ENCODE data around the gene AUTS2. TPM values are rescaled to one million over a fixed set of nuclear protein-coding genes. Genes with fewer than 3 reads are reported as not detected.

Gene AUTS2
- total and polyA plus RNA-seq, 2 of the 8 experiments (the other 6 are each of a cell fraction or from before 2014, with no cell fraction given): 25.9 to 101 TPM

DNA sequence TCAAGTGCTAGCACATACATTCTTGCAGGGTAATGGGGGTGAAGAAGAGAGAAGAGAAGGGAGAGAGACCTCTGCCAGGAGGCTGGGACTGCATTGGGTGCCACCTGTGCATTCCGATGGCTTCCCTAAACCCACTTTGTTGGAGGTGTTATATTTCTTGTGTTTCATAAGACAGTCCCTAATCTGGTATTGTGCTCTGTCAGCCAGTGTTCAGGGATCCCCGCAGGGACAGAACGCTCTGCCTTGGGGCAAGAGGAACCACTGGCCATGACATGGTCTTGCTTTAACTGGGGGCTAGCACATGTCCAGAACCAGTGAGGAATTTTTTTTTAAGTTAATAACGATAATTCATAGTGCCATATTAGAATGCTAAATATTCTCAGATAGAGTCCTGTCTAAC, 1168.4 kb downstream of the AUTS2 start:
- H2BK5ac ChIP-seq (ENCODE audit: low read depth, low read length): no peak overlapping the region
- H2BK120ac ChIP-seq (replicated peaks; ENCODE audit: low read depth, low read length): no peak overlapping the region
- H3K56ac ChIP-seq (replicated peaks; ENCODE audit: insufficient read length, low read depth, low read length): no peak overlapping the region
- H3K9me3 ChIP-seq (ENCODE audit: insufficient read depth in 2 of 2, low read depth in 1 of 2, low read length in 1 of 2): no peaks in the 10 kb centered on the region
- H4K91ac ChIP-seq (replicated peaks; ENCODE audit: insufficient read length, low read length): no peak overlapping the region
- no peak overlapping the region for H3K18ac ChIP-seq (ENCODE audit: extremely low read depth, low read length)
- POLR2A ChIA-PET (ENCODE audit: partially characterized antibody): no interaction called here
- H2AFZ ChIP-seq (ENCODE audit: low read length): no peak overlapping the region
- peaks cover 21 to 91% (median 43%) of the 10 kb centered on the region in 4 experiments for H3K36me3 ChIP-seq (ENCODE audit: control insufficient read depth in 2 of 4, insufficient read depth in 4 of 4, low read length in 3 of 4)
- H4K5ac ChIP-seq (ENCODE audit: insufficient read length, low read depth, low read length): no peak overlapping the region
- no peaks in the 10 kb centered on the region for H3K27me3 ChIP-seq (replicated peaks in 1 of 4; ENCODE audit: control insufficient read depth in 3 of 4, extremely low read depth in 1 of 4, insufficient read depth in 3 of 4, low read length in 3 of 4)
- H3K79me2 ChIP-seq (ENCODE audit: control insufficient read depth in 1 of 2, insufficient read depth in 2 of 2, low read length in 2 of 2): peaks cover 0 to 28% of the 10 kb centered on the region in 2 experiments; a peak in 2 of 4 replicates
- no peak overlapping the region for H3K4ac ChIP-seq (replicated peaks; ENCODE audit: insufficient read length, low read depth, low read length)
- FAIRE-seq (no peak), DNase-seq (ENCODE audit: low read depth in 1 of 2, low spot score in 2 of 2) (no peak)
- H3K4me2 ChIP-seq (ENCODE audit: insufficient read depth in 1 of 2, low read depth in 2 of 2, low read length in 2 of 2): no peak overlapping the region
- no peak overlapping the region for H4K8ac ChIP-seq (ENCODE audit: extremely low read depth, insufficient read depth, low read length)
- H2BK12ac ChIP-seq (ENCODE audit: low read depth, low read length): no peak overlapping the region
- H3K23me2 ChIP-seq (ENCODE audit: low read depth, low read length): no peaks in the 10 kb centered on the region; the same call in 1 of the 2 replicates
- CTCF ChIA-PET (ENCODE audit: partially characterized antibody): interaction anchor here (1.1 kb wide), 1 partner anchor 12 kb away, joined by 4 read pairs; no protein-coding TSS in a partner anchor
- WGBS, 2 experiments (ENCODE audit: extremely low coverage in 1 of 2, insufficient coverage in 1 of 2, insufficient read length in 1 of 2, insufficient replicate concordance in 2 of 2, low coverage in 1 of 2, low lambda C conversion rate in 2 of 2, missing lambda C conversion rate in 1 of 2): 90% methylated on average over 4 of the region's 4 CpGs; no CpG with 5 or more reads in 1 of the 2 experiments
- no peak overlapping the region for H3K4me3 ChIP-seq (ENCODE audit: extremely low read depth in 1 of 4, insufficient read depth in 2 of 4, low read depth in 3 of 4, low read length in 4 of 4)
- no peak overlapping the region for H3K23ac ChIP-seq (ENCODE audit: insufficient read length)
- H3K4me1 ChIP-seq (replicated peaks in 1 of 4; ENCODE audit: control insufficient read depth in 3 of 4, insufficient read depth in 4 of 4, low read length in 3 of 4): peaks cover 0 to 12% (median 0%) of the 10 kb centered on the region in 4 experiments; a peak in 2 of 7 replicates
- H3K79me1 ChIP-seq (ENCODE audit: low read depth, low read length): peaks cover 7% of the 10 kb centered on the region
- H3K9ac ChIP-seq (replicated peaks in 1 of 4; ENCODE audit: extremely low read depth in 1 of 4, low read depth in 3 of 4, low read length in 3 of 4): no peak overlapping the region
- H3K27ac ChIP-seq (ENCODE audit: low read depth, low read length): no peak overlapping the region
- no peak overlapping the region for H3K14ac ChIP-seq (ENCODE audit: insufficient read length)
- no peak overlapping the region for H2BK15ac ChIP-seq (ENCODE audit: low read length)
- no peak overlapping the region for H2BK20ac ChIP-seq (ENCODE audit: low read length)
- peaks cover 14 to 29% of the 10 kb centered on the region in 2 experiments for H4K20me1 ChIP-seq (replicated peaks in 1 of 2; ENCODE audit: control insufficient read depth in 1 of 2, insufficient read depth in 2 of 2, low read length in 2 of 2)
- H2AK5ac ChIP-seq (ENCODE audit: low read depth, low read length): no peak overlapping the region
- TF ChIP-seq SP1 (IDR thresholded peaks at IDR 0.05; ENCODE audit: low read depth, low read length) (no peak), SRF (IDR thresholded peaks at IDR 0.05; ENCODE audit: low read depth, low read length) (no peak), POU5F1 (IDR thresholded peaks at IDR 0.05; ENCODE audit: low read depth, low read length) (no peak), GTF2F1 (IDR thresholded peaks at IDR 0.05; ENCODE audit: borderline replicate concordance, low read depth, low read length) (no peak), ZNF274 (IDR thresholded peaks at IDR 0.05; ENCODE audit: borderline replicate concordance, extremely low read depth, low read length) (no peak), SP2 (IDR thresholded peaks at IDR 0.05; ENCODE audit: low read length) (no peak)
- TF ChIP-seq, protein P1, sequence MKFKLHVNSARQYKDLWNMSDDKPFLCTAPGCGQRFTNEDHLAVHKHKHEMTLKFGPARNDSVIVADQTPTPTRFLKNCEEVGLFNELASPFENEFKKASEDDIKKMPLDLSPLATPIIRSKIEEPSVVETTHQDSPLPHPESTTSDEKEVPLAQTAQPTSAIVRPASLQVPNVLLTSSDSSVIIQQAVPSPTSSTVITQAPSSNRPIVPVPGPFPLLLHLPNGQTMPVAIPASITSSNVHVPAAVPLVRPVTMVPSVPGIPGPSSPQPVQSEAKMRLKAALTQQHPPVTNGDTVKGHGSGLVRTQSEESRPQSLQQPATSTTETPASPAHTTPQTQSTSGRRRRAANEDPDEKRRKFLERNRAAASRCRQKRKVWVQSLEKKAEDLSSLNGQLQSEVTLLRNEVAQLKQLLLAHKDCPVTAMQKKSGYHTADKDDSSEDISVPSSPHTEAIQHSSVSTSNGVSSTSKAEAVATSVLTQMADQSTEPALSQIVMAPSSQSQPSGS (IDR thresholded peaks at IDR 0.05; ENCODE audit: low read length): no peak
